Measurements from ENCODE around the gene SLC6A9. TPM values are rescaled to one million over a fixed set of nuclear protein-coding genes. Genes with fewer than 3 reads are reported as not detected.

Gene SLC6A9
- total RNA-seq, 3 donors from 2014 or later (not counting 1 experiment from before 2014, with no cell fraction given) = 0.29 to 0.55 TPM; not detected in 1

GRCh38 chr1:43978551-43979260 lies 52.6 kb downstream of the SLC6A9 start, which contains the start of gene B4GALT2:
B4GALT2 (plus strand) TSS chr1:43979210; CDS start chr1:43981161, 1,951 bp downstream.
- TF ChIP-seq CTCF (IDR thresholded peaks at IDR 0.05) = no peak
- DNase-seq (peak; percentile 53 to 63), ATAC-seq (peak in 2 of 3 donors; percentile 28 to 32)
- intact Hi-C loops (cut with micrococcal nuclease) = no loop called here
- H3K9me3 ChIP-seq (ENCODE audit: control insufficient read depth, insufficient read depth, low read length) = no peaks in the 10 kb centered on the region
- Mint-ChIP-seq H3K27ac (peak within 1 kb of the TSS in 1 of 2 donors; percentile 60), H3K36me3 (peaks cover 9% of the 10 kb centered on the region), H3K4me1 (peaks cover 35 to 70% of the 10 kb centered on the region in 2 donors), H3K9me3 (no peaks in the 10 kb centered on the region), H3K27me3 (ENCODE audit: low read depth in 2 of 2) (no peaks in the 10 kb centered on the region), H3K4me3 (peak within 1 kb of the TSS; percentile 90)
- peaks cover 49% of the 10 kb centered on the region for H3K4me1 ChIP-seq (ENCODE audit: control insufficient read depth, insufficient read depth, low read length)
- no peak within 1 kb of the TSS for H3K27ac ChIP-seq (ENCODE audit: low read length)
- H3K4me3 ChIP-seq (ENCODE audit: low read length) = peak within 1 kb of the TSS; percentile 39
- no peaks in the 10 kb centered on the region for H3K27me3 ChIP-seq (ENCODE audit: control insufficient read depth, insufficient read depth, low read length)
- WGBS (ENCODE audit: insufficient coverage) = 8% methylated on average over 54 of the region's 54 CpGs
- peaks cover 18% of the 10 kb centered on the region for H3K36me3 ChIP-seq (ENCODE audit: control insufficient read depth, insufficient read depth, low read length)

GRCh38 chr1:43978264-43978550 lies 53.1 kb downstream of the SLC6A9 start:
- Mint-ChIP-seq H3K27me3 (ENCODE audit: low read depth in 2 of 2) (no peaks in the 10 kb centered on the region), H3K36me3 (peaks cover 9% of the 10 kb centered on the region), H3K4me1 (peaks cover 40 to 73% of the 10 kb centered on the region in 2 donors), H3K27ac (no peak overlapping the region), H3K9me3 (no peaks in the 10 kb centered on the region), H3K4me3 (peak overlapping the region; percentile 76)
- H3K36me3 ChIP-seq (ENCODE audit: control insufficient read depth, insufficient read depth, low read length) = peaks cover 18% of the 10 kb centered on the region
- no peak overlapping the region for H3K4me3 ChIP-seq (ENCODE audit: low read length)
- no peak overlapping the region for H3K27ac ChIP-seq (ENCODE audit: low read length)
- 79% methylated on average over 5 of the region's 5 CpGs for WGBS (ENCODE audit: insufficient coverage)
- intact Hi-C loops (cut with micrococcal nuclease) = no loop called here
- H3K4me1 ChIP-seq (ENCODE audit: control insufficient read depth, insufficient read depth, low read length) = peaks cover 49% of the 10 kb centered on the region
- TF ChIP-seq CTCF (IDR thresholded peaks at IDR 0.05) = no peak
- H3K9me3 ChIP-seq (ENCODE audit: control insufficient read depth, insufficient read depth, low read length) = no peaks in the 10 kb centered on the region
- DNase-seq (no peak), ATAC-seq (no peak)
- no peaks in the 10 kb centered on the region for H3K27me3 ChIP-seq (ENCODE audit: control insufficient read depth, insufficient read depth, low read length)

GRCh38 chr1:43977376-43978263 lies 53.6 kb downstream of the SLC6A9 start:
- Mint-ChIP-seq H3K27me3 (ENCODE audit: low read depth in 2 of 2) (no peaks in the 10 kb centered on the region), H3K9me3 (no peaks in the 10 kb centered on the region), H3K36me3 (peaks cover 9% of the 10 kb centered on the region), H3K4me3 (peak overlapping the region; percentile 56), H3K4me1 (peaks cover 41 to 68% of the 10 kb centered on the region in 2 donors), H3K27ac (peak overlapping the region in 1 of 2 donors; percentile 91)
- H3K36me3 ChIP-seq (ENCODE audit: control insufficient read depth, insufficient read depth, low read length) = peaks cover 18% of the 10 kb centered on the region
- H3K9me3 ChIP-seq (ENCODE audit: control insufficient read depth, insufficient read depth, low read length) = no peaks in the 10 kb centered on the region
- intact Hi-C loops (cut with micrococcal nuclease) = no loop called here
- H3K27ac ChIP-seq (ENCODE audit: low read length) = no peak overlapping the region
- ATAC-seq = no peak
- DNase-seq = no peak
- TF ChIP-seq CTCF (IDR thresholded peaks at IDR 0.05) = no peak
- peaks cover 49% of the 10 kb centered on the region for H3K4me1 ChIP-seq (ENCODE audit: control insufficient read depth, insufficient read depth, low read length)
- H3K4me3 ChIP-seq (ENCODE audit: low read length) = no peak overlapping the region
- WGBS (ENCODE audit: insufficient coverage) = 96% methylated on average over 7 of the region's 9 CpGs
- no peaks in the 10 kb centered on the region for H3K27me3 ChIP-seq (ENCODE audit: control insufficient read depth, insufficient read depth, low read length)
